Uterus (tissue), 2 donors: ENCODE data around the gene COPZ2.

ENCODE experiments used
- CTCF ChIP-seq, 4 experiments: fragments of 200-600 bp in 2 of 4; fragments of 450-650 bp in 2 of 4; sonication (generic) in 2 of 4; IDR thresholded peaks; one replicate each; pipeline ENCODE4 v1.5.1; 2016 to 2019; ENCODE audit warnings: antibody characterized with exemption in 4 of 4, mild to moderate bottlenecking in 2 of 4, moderate library complexity in 1 of 4
- POLR2A ChIP-seq, 2 donors: fragments of 450-650 bp; IDR thresholded peaks; one replicate each; pipeline ENCODE4 v1.6.1; 2016; ENCODE audit warnings: antibody characterized with exemption in 2 of 2, mild to moderate bottlenecking in 1 of 2, moderate library complexity in 1 of 2

- no peak for TF ChIP-seq POLR2A (IDR thresholded peaks at IDR 0.05)
- no peak for TF ChIP-seq CTCF (IDR thresholded peaks at IDR 0.05)
Measured at GRCh38 chr17:48067245-48067644, 29.6 kb upstream of the COPZ2 start.
